Mesenchymal stem cell (in vitro differentiated cells and primary cell): ENCODE results near the gene RPAIN.
A peak's percentile ranks its signal among the peaks of the same experiment; 100 is the strongest.

Experiments
- DNase-seq: peaks from one replicate; pipeline ENCODE4 v3.0.0-alpha.2; 2013
- H2AFZ ChIP-seq: one replicate; pipeline ENCODE4 v1.6.1; 2013; ENCODE audit warnings: low read depth, mild to moderate bottlenecking, control low read depth, inconsistent platforms, low read length, moderate library complexity
- H2AK5ac ChIP-seq: 2 replicates; pipeline ENCODE4 v1.6.1; 2013; ENCODE audit warnings: low read length, moderate library complexity, mild to moderate bottlenecking, inconsistent platforms; ENCODE audit not compliant: severe bottlenecking
- H2BK120ac ChIP-seq: one replicate; pipeline ENCODE4 v1.6.1; 2013; ENCODE audit warnings: low read depth, mild to moderate bottlenecking, inconsistent platforms, low read length, moderate library complexity
- H2BK12ac ChIP-seq, 2 experiments: one replicate each; pipeline ENCODE4 v1.6.1; 2013; ENCODE audit warnings: inconsistent platforms in 2 of 2, low read length in 2 of 2, mild to moderate bottlenecking in 2 of 2, moderate library complexity in 2 of 2, control low read depth in 1 of 2
- H2BK15ac ChIP-seq: one replicate; pipeline ENCODE4 v1.6.1; 2013; ENCODE audit warnings: mild to moderate bottlenecking, low read depth, inconsistent platforms; ENCODE audit not compliant: poor library complexity, severe bottlenecking
- H2BK5ac ChIP-seq: 2 replicates; pipeline ENCODE4 v1.6.1; 2013; ENCODE audit warnings: low read depth, mild to moderate bottlenecking, low read length, control low read depth, inconsistent platforms; ENCODE audit not compliant: poor library complexity, severe bottlenecking
- H3K14ac ChIP-seq, 2 experiments: one replicate each; pipeline ENCODE4 v1.6.1; 2013; ENCODE audit warnings: inconsistent platforms in 2 of 2, low read length in 2 of 2, control low read depth in 1 of 2, mild to moderate bottlenecking in 1 of 2, moderate library complexity in 1 of 2
- H3K18ac ChIP-seq, 2 experiments: one replicate each; pipeline ENCODE4 v1.6.1; 2013; ENCODE audit warnings: inconsistent platforms in 2 of 2, low read length in 2 of 2, control low read depth in 1 of 2, low read depth in 1 of 2, mild to moderate bottlenecking in 1 of 2
- H3K23ac ChIP-seq, 2 experiments: one replicate each; pipeline ENCODE4 v1.6.1; 2013; ENCODE audit warnings: inconsistent platforms in 2 of 2, low read length in 2 of 2, mild to moderate bottlenecking in 2 of 2, moderate library complexity in 2 of 2, control low read depth in 1 of 2
- H3K27ac ChIP-seq: 2 replicates; pipeline ENCODE4 v1.5.1; 2013; ENCODE audit warnings: mild to moderate bottlenecking, moderate library complexity, low read length, control low read depth, inconsistent platforms; ENCODE audit not compliant: poor library complexity, severe bottlenecking
- H3K27me3 ChIP-seq, 2 experiments: 2 replicates each; pipeline versions ENCODE4 v1.6.1 to v1.7.0; 2013; ENCODE audit warnings: low read length in 2 of 2, mild to moderate bottlenecking in 2 of 2, moderate library complexity in 2 of 2, control low read depth in 1 of 2, inconsistent platforms in 1 of 2; ENCODE audit not compliant: control insufficient read depth in 1 of 2, insufficient read depth in 1 of 2
- H3K36me3 ChIP-seq, 2 experiments: 2 replicates each; pipeline versions ENCODE4 v1.6.1 to v1.7.0; 2013; ENCODE audit warnings: low read length in 2 of 2, control low read depth in 1 of 2, inconsistent platforms in 1 of 2, low read depth in 1 of 2, mild to moderate bottlenecking in 1 of 2; ENCODE audit not compliant: insufficient read depth in 2 of 2, control insufficient read depth in 1 of 2
- H3K4ac ChIP-seq, 2 experiments: one replicate each; pipeline ENCODE4 v1.6.1; 2013; ENCODE audit warnings: inconsistent platforms in 2 of 2, low read length in 2 of 2, mild to moderate bottlenecking in 2 of 2, moderate library complexity in 2 of 2, control low read depth in 1 of 2, low read depth in 1 of 2
- H3K4me1 ChIP-seq: 2 replicates; pipeline ENCODE4 v1.6.1; 2013; ENCODE audit warnings: low read depth, low read length, control low read depth; ENCODE audit not compliant: control insufficient read depth, insufficient read depth
- H3K4me2 ChIP-seq: 2 replicates; pipeline ENCODE4 v1.6.1; 2013; ENCODE audit warnings: low read length, mild to moderate bottlenecking, inconsistent platforms; ENCODE audit not compliant: poor library complexity, severe bottlenecking
- H3K4me3 ChIP-seq, 2 experiments: 2 replicates each; pipeline versions ENCODE4 v1.5.1 to v1.7.0; 2013; ENCODE audit warnings: low read length in 2 of 2, mild to moderate bottlenecking in 2 of 2, control low read depth in 1 of 2, low read depth in 1 of 2; ENCODE audit not compliant: insufficient read depth in 1 of 2
- H3K79me1 ChIP-seq: replicated peaks from 2 replicates; pipeline ENCODE4 v1.6.1; 2013; ENCODE audit warnings: mild to moderate bottlenecking, control low read depth, low read length, inconsistent platforms; ENCODE audit not compliant: poor library complexity, severe bottlenecking
- H3K9ac ChIP-seq: 2 replicates; pipeline ENCODE4 v1.7.0; 2013; ENCODE audit warnings: mild to moderate bottlenecking, low read length, moderate library complexity
- H3K9me3 ChIP-seq: 2 replicates; pipeline ENCODE4 v1.7.0; 2013; ENCODE audit warnings: mild to moderate bottlenecking, low read length; ENCODE audit not compliant: control insufficient read depth
- H4K8ac ChIP-seq: one replicate; pipeline ENCODE4 v1.6.1; 2013; ENCODE audit warnings: inconsistent platforms, mild to moderate bottlenecking, low read length, moderate library complexity
- H4K91ac ChIP-seq: one replicate; pipeline ENCODE4 v1.6.1; 2013; ENCODE audit warnings: mild to moderate bottlenecking, low read length, inconsistent platforms
- WGBS: methylation state at CpG from one replicate; pipeline ENCODE4 v1.1.7; 2013; ENCODE audit warnings: mixed read lengths; 5-methylcytosine and 5-hydroxymethylcytosine counted together

The RPAIN gene

GRCh38 chr17:5379351-5380107 lies 40.5 kb upstream of the RPAIN start:
- Histone ChIP-seq H3K79me1 (peaks cover 6% of the 10 kb centered on the region), H3K27ac (no peak overlapping the region)
- 98% methylated on average over 11 of the region's 11 CpGs for WGBS

GRCh38 chr17:5380491-5381135 lies 39.4 kb upstream of the RPAIN start:
- Histone ChIP-seq H2AK5ac (no peak overlapping the region), H3K4ac (no peak overlapping the region), H3K4me2 (no peak overlapping the region), H3K23ac (no peak overlapping the region), H2AFZ (no peak overlapping the region), H3K18ac (no peak overlapping the region), H3K27ac (no peak overlapping the region), H3K27me3 (no peaks in the 10 kb centered on the region), H3K9ac (peak overlapping the region; percentile 25), H3K14ac (no peak overlapping the region), H2BK120ac (no peak overlapping the region), H3K4me1 (no peaks in the 10 kb centered on the region), H2BK5ac (no peak overlapping the region), H2BK12ac (no peak overlapping the region), H2BK15ac (no peak overlapping the region), H3K36me3 (peaks cover 44 to 96% of the 10 kb centered on the region in 2 experiments), H3K4me3 (no peak overlapping the region), H3K9me3 (no peaks in the 10 kb centered on the region), H4K8ac (no peak overlapping the region), H4K91ac (no peak overlapping the region), H3K79me1 (peaks cover 6% of the 10 kb centered on the region)
- no peak for DNase-seq
- WGBS = 94% methylated on average over 5 of the region's 7 CpGs

More at GRCh38 chr17:5379351-5380107, 40.5 kb upstream of the RPAIN start:
- H4K8ac ChIP-seq = no peak overlapping the region
- no peak overlapping the region for H3K4me3 ChIP-seq
- H3K4me2 ChIP-seq = no peak overlapping the region
- DNase-seq = no peak
- H2BK12ac ChIP-seq = no peak overlapping the region
- no peaks in the 10 kb centered on the region for H3K4me1 ChIP-seq
- no peak overlapping the region for H4K91ac ChIP-seq
- no peak overlapping the region for H3K4ac ChIP-seq
- no peaks in the 10 kb centered on the region for H3K9me3 ChIP-seq
- peaks cover 46 to 93% of the 10 kb centered on the region in 2 experiments for H3K36me3 ChIP-seq
- no peak overlapping the region for H2AFZ ChIP-seq
- H2AK5ac ChIP-seq = no peak overlapping the region
- no peaks in the 10 kb centered on the region for H3K27me3 ChIP-seq
- no peak overlapping the region for H3K18ac ChIP-seq
- no peak overlapping the region for H2BK120ac ChIP-seq
- peak overlapping the region; percentile 19 for H2BK15ac ChIP-seq
- H3K9ac ChIP-seq = no peak overlapping the region
- H3K14ac ChIP-seq = no peak overlapping the region
- H2BK5ac ChIP-seq = no peak overlapping the region
- no peak overlapping the region for H3K23ac ChIP-seq

DNA sequence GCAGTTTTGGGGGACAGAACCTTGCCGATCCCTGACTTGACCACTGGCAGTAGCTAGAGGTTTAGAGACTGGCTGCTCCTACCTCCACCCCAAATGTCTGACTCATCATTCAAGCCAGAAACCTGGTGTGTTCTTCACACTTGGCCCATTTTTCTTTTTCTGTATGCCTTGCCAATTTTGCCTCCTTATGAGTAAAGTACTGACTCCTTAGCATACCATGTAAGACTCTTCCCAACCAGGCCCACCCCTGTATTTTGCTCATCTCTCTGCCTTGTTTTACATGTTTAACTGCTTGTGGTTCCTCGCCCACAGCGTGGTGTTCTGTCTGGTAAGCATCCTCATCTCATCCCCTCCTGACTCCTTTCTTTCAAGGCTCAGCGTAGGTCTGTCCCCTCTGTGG lies 38.4 kb upstream of the RPAIN start:
- H2AFZ ChIP-seq = no peak overlapping the region
- WGBS = 97% methylated on average over 4 of the region's 4 CpGs
- H3K4me3 ChIP-seq = no peak overlapping the region
- H4K91ac ChIP-seq = no peak overlapping the region
- DNase-seq = no peak
- no peak overlapping the region for H3K27ac ChIP-seq
- H3K9me3 ChIP-seq = no peaks in the 10 kb centered on the region
- no peak overlapping the region for H2BK15ac ChIP-seq
- no peak overlapping the region for H4K8ac ChIP-seq
- no peak overlapping the region for H2BK5ac ChIP-seq
- H2AK5ac ChIP-seq = no peak overlapping the region
- peaks cover 40 to 97% of the 10 kb centered on the region in 2 experiments for H3K36me3 ChIP-seq
- H3K4me1 ChIP-seq = no peaks in the 10 kb centered on the region
- H3K79me1 ChIP-seq = peaks cover 6% of the 10 kb centered on the region
- H3K4me2 ChIP-seq = no peak overlapping the region
- no peak overlapping the region for H3K18ac ChIP-seq
- H3K27me3 ChIP-seq = no peaks in the 10 kb centered on the region
- no peak overlapping the region for H2BK12ac ChIP-seq
- no peak overlapping the region for H3K14ac ChIP-seq
- H3K4ac ChIP-seq = no peak overlapping the region
- H3K23ac ChIP-seq = no peak overlapping the region
- no peak overlapping the region for H3K9ac ChIP-seq
- no peak overlapping the region for H2BK120ac ChIP-seq

DNA sequence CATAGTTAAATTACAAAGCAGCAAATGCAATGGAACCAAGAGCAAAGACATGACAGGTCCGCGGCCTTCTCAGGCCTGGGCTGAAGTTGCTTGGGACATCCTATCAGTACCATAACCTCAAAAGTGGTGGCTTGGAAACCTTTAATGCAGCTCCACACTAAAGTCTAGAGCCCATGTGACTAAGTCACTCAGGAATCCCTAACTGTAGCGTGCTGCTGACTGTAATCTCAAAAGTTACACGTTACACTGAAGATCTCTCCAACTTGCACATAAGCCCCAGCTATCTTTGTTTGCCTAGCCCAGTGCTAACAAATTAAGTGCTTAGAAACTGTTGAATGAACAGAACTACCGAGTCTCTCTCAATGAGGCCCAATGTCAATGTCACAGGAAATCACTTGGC lies 28.3 kb upstream of the RPAIN start:
- 89% methylated on average over 5 of the region's 5 CpGs for WGBS
- H3K4ac ChIP-seq = no peak overlapping the region
- H2BK5ac ChIP-seq = no peak overlapping the region

More for the DNA sequence above, 28.3 kb upstream of the RPAIN start:
- Histone ChIP-seq H3K9me3 (no peaks in the 10 kb centered on the region), H3K4me2 (no peak overlapping the region), H2BK120ac (no peak overlapping the region), H3K36me3 (peaks cover 45 to 86% of the 10 kb centered on the region in 2 experiments), H3K14ac (no peak overlapping the region), H3K27ac (no peak overlapping the region), H2BK12ac (no peak overlapping the region), H3K79me1 (peaks cover 7% of the 10 kb centered on the region), H4K8ac (no peak overlapping the region), H3K27me3 (no peaks in the 10 kb centered on the region), H2AK5ac (no peak overlapping the region), H2BK15ac (no peak overlapping the region), H2AFZ (no peak overlapping the region), H3K9ac (no peak overlapping the region), H4K91ac (no peak overlapping the region), H3K4me3 (no peak overlapping the region), H3K23ac (no peak overlapping the region), H3K18ac (no peak overlapping the region), H3K4me1 (no peaks in the 10 kb centered on the region)
- no peak for DNase-seq
